ENCODE measurements around the gene COG5.
A peak's percentile ranks its signal among the peaks of the same experiment; 100 is the strongest.

Gene COG5

DNA sequence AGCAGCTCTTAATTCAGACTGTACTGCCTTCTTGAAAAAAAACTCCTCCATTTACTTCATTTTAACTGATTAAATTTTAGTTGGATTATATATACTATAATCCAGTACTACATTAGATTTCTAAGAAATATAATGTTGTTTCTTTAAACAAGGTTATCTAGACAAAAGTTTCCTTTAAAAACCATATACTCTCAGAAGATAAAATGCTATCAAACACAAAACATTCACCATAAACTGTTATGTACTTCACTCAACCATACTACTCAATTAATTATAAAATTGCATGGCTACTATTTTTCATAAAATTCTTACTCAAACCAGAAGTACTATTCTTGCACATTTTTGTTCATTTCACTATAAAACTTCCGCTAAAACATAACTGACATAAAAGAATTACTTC, 81.1 kb downstream of the COG5 start:
- WGBS = no CpG with 5 or more reads among the region's 1 CpG
- Histone ChIP-seq H2BK15ac (ENCODE audit: low read depth, poor library complexity, severe bottlenecking) (no peak overlapping the region), H4K91ac (ENCODE audit: low read length) (no peak overlapping the region)

DNA sequence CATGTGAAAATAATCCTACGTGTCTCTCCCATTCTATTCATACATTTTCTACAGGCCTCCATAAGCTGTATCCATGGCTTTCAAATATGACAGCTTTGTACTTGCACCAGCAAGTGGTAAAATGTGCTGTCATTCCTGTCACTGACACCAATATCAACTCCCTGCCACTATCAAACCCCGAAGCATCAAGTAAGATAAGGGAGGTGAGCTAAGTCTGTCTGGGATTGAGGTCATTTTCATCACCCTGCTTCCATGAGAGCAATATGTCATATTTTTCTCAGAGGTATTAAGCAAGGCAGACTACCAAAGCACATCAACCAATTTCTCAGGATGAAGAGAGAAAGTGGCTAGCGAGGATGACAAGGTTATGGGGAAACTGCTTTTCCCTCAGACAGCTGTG, 82.8 kb downstream of the COG5 start:
- Histone ChIP-seq H3K27ac (ENCODE audit: low read length, poor library complexity, severe bottlenecking) (no peak overlapping the region), H2AFZ (ENCODE audit: low read depth, low read length) (no peak overlapping the region), H4K8ac (ENCODE audit: low read length) (no peak overlapping the region), H3K14ac (ENCODE audit: low read length in 2 of 2) (no peak overlapping the region), H2BK5ac (ENCODE audit: low read depth, low read length, poor library complexity, severe bottlenecking) (no peak overlapping the region), H3K27me3 (ENCODE audit: control insufficient read depth in 1 of 2, insufficient read depth in 1 of 2, low read length in 2 of 2) (no peaks in the 10 kb centered on the region), H2BK120ac (ENCODE audit: low read depth, low read length) (no peak overlapping the region), H3K4me3 (ENCODE audit: insufficient read depth in 1 of 2, low read depth in 1 of 2, low read length in 2 of 2) (peak overlapping the region in 1 of 2 experiments; percentile 30), H3K4me1 (ENCODE audit: control insufficient read depth, insufficient read depth, low read depth, low read length) (no peaks in the 10 kb centered on the region), H3K79me1 (replicated peaks; ENCODE audit: low read length, poor library complexity, severe bottlenecking) (peaks cover 9% of the 10 kb centered on the region), H3K18ac (ENCODE audit: low read depth in 1 of 2, low read length in 2 of 2) (no peak overlapping the region), H3K4ac (ENCODE audit: low read depth in 1 of 2, low read length in 2 of 2) (no peak overlapping the region), H3K23ac (ENCODE audit: low read length in 2 of 2) (no peak overlapping the region), H3K9me3 (ENCODE audit: control insufficient read depth, low read length) (no peaks in the 10 kb centered on the region), H3K36me3 (ENCODE audit: control insufficient read depth in 1 of 2, insufficient read depth in 2 of 2, low read depth in 1 of 2, low read length in 2 of 2) (no peaks in the 10 kb centered on the region), H3K4me2 (ENCODE audit: low read length, poor library complexity, severe bottlenecking) (no peak overlapping the region), H2BK12ac (ENCODE audit: low read length in 2 of 2) (no peak overlapping the region), H2BK15ac (ENCODE audit: low read depth, poor library complexity, severe bottlenecking) (no peak overlapping the region), H3K9ac (ENCODE audit: low read length) (peak overlapping the region; percentile 47), H2AK5ac (ENCODE audit: low read length, severe bottlenecking) (no peak overlapping the region), H4K91ac (ENCODE audit: low read length) (no peak overlapping the region)
- 100% methylated on average over 1 of the region's 3 CpGs for WGBS
- DNase-seq = no peak

More for the DNA sequence above, 81.1 kb downstream of the COG5 start:
- H4K8ac ChIP-seq (ENCODE audit: low read length) = no peak overlapping the region
- DNase-seq = no peak
- H3K4me1 ChIP-seq (ENCODE audit: control insufficient read depth, insufficient read depth, low read depth, low read length) = no peaks in the 10 kb centered on the region
- peaks cover 9% of the 10 kb centered on the region for H3K79me1 ChIP-seq (replicated peaks; ENCODE audit: low read length, poor library complexity, severe bottlenecking)
- no peak overlapping the region for H3K4me3 ChIP-seq (ENCODE audit: insufficient read depth in 1 of 2, low read depth in 1 of 2, low read length in 2 of 2)
- no peak overlapping the region for H3K23ac ChIP-seq (ENCODE audit: low read length in 2 of 2)
- no peak overlapping the region for H2BK120ac ChIP-seq (ENCODE audit: low read depth, low read length)
- H3K14ac ChIP-seq (ENCODE audit: low read length in 2 of 2) = no peak overlapping the region
- H3K27ac ChIP-seq (ENCODE audit: low read length, poor library complexity, severe bottlenecking) = no peak overlapping the region
- no peak overlapping the region for H2AFZ ChIP-seq (ENCODE audit: low read depth, low read length)
- H2BK5ac ChIP-seq (ENCODE audit: low read depth, low read length, poor library complexity, severe bottlenecking) = no peak overlapping the region
- H3K9me3 ChIP-seq (ENCODE audit: control insufficient read depth, low read length) = no peaks in the 10 kb centered on the region
- no peak overlapping the region for H3K9ac ChIP-seq (ENCODE audit: low read length)
- no peaks in the 10 kb centered on the region for H3K27me3 ChIP-seq (ENCODE audit: control insufficient read depth in 1 of 2, insufficient read depth in 1 of 2, low read length in 2 of 2)
- H3K18ac ChIP-seq (ENCODE audit: low read depth in 1 of 2, low read length in 2 of 2) = no peak overlapping the region
- H3K4me2 ChIP-seq (ENCODE audit: low read length, poor library complexity, severe bottlenecking) = no peak overlapping the region
- no peaks in the 10 kb centered on the region for H3K36me3 ChIP-seq (ENCODE audit: control insufficient read depth in 1 of 2, insufficient read depth in 2 of 2, low read depth in 1 of 2, low read length in 2 of 2)
- H3K4ac ChIP-seq (ENCODE audit: low read depth in 1 of 2, low read length in 2 of 2) = no peak overlapping the region
- no peak overlapping the region for H2AK5ac ChIP-seq (ENCODE audit: low read length, severe bottlenecking)
- no peak overlapping the region for H2BK12ac ChIP-seq (ENCODE audit: low read length in 2 of 2)

DNA sequence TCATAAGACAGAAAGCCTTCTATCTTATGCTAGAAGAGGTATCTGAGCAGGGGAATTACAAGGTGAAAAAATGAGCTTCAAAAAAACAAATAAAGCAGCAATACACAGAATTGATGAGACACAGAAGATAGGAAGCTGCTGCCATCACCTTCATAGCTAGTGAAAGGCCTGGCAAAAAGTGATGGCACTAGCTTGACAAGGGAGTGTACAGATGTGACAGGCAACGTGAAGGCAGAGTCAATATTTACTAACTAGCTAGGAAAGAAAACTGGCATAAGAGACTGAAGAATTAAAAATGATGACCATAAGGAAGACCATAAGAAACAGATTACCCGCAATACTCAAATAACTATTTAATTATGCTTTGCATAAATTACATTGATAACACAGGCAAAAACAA, 84.4 kb downstream of the COG5 start:
- no peaks in the 10 kb centered on the region for H3K4me1 ChIP-seq (ENCODE audit: control insufficient read depth, insufficient read depth, low read depth, low read length)
- no peak overlapping the region for H3K9ac ChIP-seq (ENCODE audit: low read length)
- no CpG with 5 or more reads among the region's 2 CpGs for WGBS
- H3K27ac ChIP-seq (ENCODE audit: low read length, poor library complexity, severe bottlenecking) = no peak overlapping the region
- H3K18ac ChIP-seq (ENCODE audit: low read depth in 1 of 2, low read length in 2 of 2) = no peak overlapping the region
- H2BK5ac ChIP-seq (ENCODE audit: low read depth, low read length, poor library complexity, severe bottlenecking) = no peak overlapping the region
- no peak overlapping the region for H2BK120ac ChIP-seq (ENCODE audit: low read depth, low read length)
- no peaks in the 10 kb centered on the region for H3K9me3 ChIP-seq (ENCODE audit: control insufficient read depth, low read length)
- H2BK12ac ChIP-seq (ENCODE audit: low read length in 2 of 2) = no peak overlapping the region
- H3K23ac ChIP-seq (ENCODE audit: low read length in 2 of 2) = no peak overlapping the region
- no peak overlapping the region for H2AFZ ChIP-seq (ENCODE audit: low read depth, low read length)
- H3K27me3 ChIP-seq (ENCODE audit: control insufficient read depth in 1 of 2, insufficient read depth in 1 of 2, low read length in 2 of 2) = no peaks in the 10 kb centered on the region
- DNase-seq = no peak
- H3K4me3 ChIP-seq (ENCODE audit: insufficient read depth in 1 of 2, low read depth in 1 of 2, low read length in 2 of 2) = no peak overlapping the region
- H3K14ac ChIP-seq (ENCODE audit: low read length in 2 of 2) = no peak overlapping the region
- peaks cover 9% of the 10 kb centered on the region for H3K79me1 ChIP-seq (replicated peaks; ENCODE audit: low read length, poor library complexity, severe bottlenecking)
- no peak overlapping the region for H2BK15ac ChIP-seq (ENCODE audit: low read depth, poor library complexity, severe bottlenecking)
- no peak overlapping the region for H2AK5ac ChIP-seq (ENCODE audit: low read length, severe bottlenecking)
- no peak overlapping the region for H4K91ac ChIP-seq (ENCODE audit: low read length)
- no peak overlapping the region for H3K4ac ChIP-seq (ENCODE audit: low read depth in 1 of 2, low read length in 2 of 2)
- no peak overlapping the region for H3K4me2 ChIP-seq (ENCODE audit: low read length, poor library complexity, severe bottlenecking)
- H4K8ac ChIP-seq (ENCODE audit: low read length) = no peak overlapping the region
- H3K36me3 ChIP-seq (ENCODE audit: control insufficient read depth in 1 of 2, insufficient read depth in 2 of 2, low read depth in 1 of 2, low read length in 2 of 2) = peaks cover 0 to under 1% of the 10 kb centered on the region in 2 experiments

DNA sequence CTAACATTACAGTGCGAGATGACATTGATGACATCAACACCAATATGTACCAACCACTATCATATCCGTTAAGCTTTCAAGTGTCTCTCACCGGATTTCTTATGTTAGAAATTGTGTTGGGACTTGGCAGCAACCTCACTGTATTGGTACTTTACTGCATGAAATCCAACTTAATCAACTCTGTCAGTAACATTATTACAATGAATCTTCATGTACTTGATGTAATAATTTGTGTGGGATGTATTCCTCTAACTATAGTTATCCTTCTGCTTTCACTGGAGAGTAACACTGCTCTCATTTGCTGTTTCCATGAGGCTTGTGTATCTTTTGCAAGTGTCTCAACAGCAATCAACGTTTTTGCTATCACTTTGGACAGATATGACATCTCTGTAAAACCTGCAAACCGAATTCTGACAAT, 89.6 kb downstream of the COG5 start:
- H2BK15ac ChIP-seq (ENCODE audit: low read depth, poor library complexity, severe bottlenecking) = no peak overlapping the region
- WGBS = 93% methylated on average over 5 of the region's 5 CpGs
- no peak overlapping the region for H3K4me3 ChIP-seq (ENCODE audit: insufficient read depth in 1 of 2, low read depth in 1 of 2, low read length in 2 of 2)
- no peak overlapping the region for H3K4me2 ChIP-seq (ENCODE audit: low read length, poor library complexity, severe bottlenecking)
- H2BK12ac ChIP-seq (ENCODE audit: low read length in 2 of 2) = no peak overlapping the region
- H3K4ac ChIP-seq (ENCODE audit: low read depth in 1 of 2, low read length in 2 of 2) = no peak overlapping the region
- no peaks in the 10 kb centered on the region for H3K27me3 ChIP-seq (ENCODE audit: control insufficient read depth in 1 of 2, insufficient read depth in 1 of 2, low read length in 2 of 2)
- H2AK5ac ChIP-seq (ENCODE audit: low read length, severe bottlenecking) = no peak overlapping the region
- H3K9me3 ChIP-seq (ENCODE audit: control insufficient read depth, low read length) = no peaks in the 10 kb centered on the region
- peaks cover 5% of the 10 kb centered on the region for H3K79me1 ChIP-seq (replicated peaks; ENCODE audit: low read length, poor library complexity, severe bottlenecking)
- H3K23ac ChIP-seq (ENCODE audit: low read length in 2 of 2) = no peak overlapping the region
- H3K18ac ChIP-seq (ENCODE audit: low read depth in 1 of 2, low read length in 2 of 2) = no peak overlapping the region
- no peak overlapping the region for H3K14ac ChIP-seq (ENCODE audit: low read length in 2 of 2)
- H3K4me1 ChIP-seq (ENCODE audit: control insufficient read depth, insufficient read depth, low read depth, low read length) = no peaks in the 10 kb centered on the region
- H3K9ac ChIP-seq (ENCODE audit: low read length) = no peak overlapping the region
- no peak overlapping the region for H2AFZ ChIP-seq (ENCODE audit: low read depth, low read length)
- no peak for DNase-seq
- H4K91ac ChIP-seq (ENCODE audit: low read length) = no peak overlapping the region
- no peak overlapping the region for H2BK5ac ChIP-seq (ENCODE audit: low read depth, low read length, poor library complexity, severe bottlenecking)
- no peak overlapping the region for H2BK120ac ChIP-seq (ENCODE audit: low read depth, low read length)
- H3K36me3 ChIP-seq (ENCODE audit: control insufficient read depth in 1 of 2, insufficient read depth in 2 of 2, low read depth in 1 of 2, low read length in 2 of 2) = peaks cover 0 to 5% of the 10 kb centered on the region in 2 experiments
- H4K8ac ChIP-seq (ENCODE audit: low read length) = no peak overlapping the region
- no peak overlapping the region for H3K27ac ChIP-seq (ENCODE audit: low read length, poor library complexity, severe bottlenecking)

Data from mesenchymal stem cell (in vitro differentiated cells and primary cell).